GM21447 (cell line): ENCODE data around the gene WDR36.
"Not testable (repeated sequence)": the region's sequence is repeated elsewhere in the genome, so short reads cannot be mapped to it uniquely, and the experiment has no call there.

Experiments
- ATAC-seq: cut with Tn5 transposase; IDR thresholded peaks from one replicate; pipeline ENCODE4 v1.9.1; 2021; ENCODE audit not compliant: unreplicated experiment

WDR36 gene

DNA sequence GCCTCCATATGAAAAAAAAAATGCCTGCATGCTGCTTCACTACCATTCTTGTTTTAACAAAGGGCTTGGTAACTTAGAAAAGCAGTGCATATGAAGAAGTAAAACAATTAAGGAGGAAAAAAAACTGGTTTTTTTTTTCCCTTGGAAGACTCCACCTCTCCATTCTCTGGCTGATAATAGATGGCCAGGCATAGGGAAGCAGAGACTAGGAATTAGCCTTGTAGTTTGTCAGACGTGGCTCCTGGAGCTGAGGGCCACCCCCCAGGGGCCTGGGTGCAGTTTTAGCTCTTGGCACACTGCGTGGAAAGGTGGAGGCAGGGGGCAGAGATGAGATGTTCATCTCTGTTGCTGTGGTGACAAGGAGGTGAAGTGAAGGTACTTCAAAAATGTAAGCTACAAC is 42.7 kb downstream of the WDR36 start:
- no peak for ATAC-seq

DNA sequence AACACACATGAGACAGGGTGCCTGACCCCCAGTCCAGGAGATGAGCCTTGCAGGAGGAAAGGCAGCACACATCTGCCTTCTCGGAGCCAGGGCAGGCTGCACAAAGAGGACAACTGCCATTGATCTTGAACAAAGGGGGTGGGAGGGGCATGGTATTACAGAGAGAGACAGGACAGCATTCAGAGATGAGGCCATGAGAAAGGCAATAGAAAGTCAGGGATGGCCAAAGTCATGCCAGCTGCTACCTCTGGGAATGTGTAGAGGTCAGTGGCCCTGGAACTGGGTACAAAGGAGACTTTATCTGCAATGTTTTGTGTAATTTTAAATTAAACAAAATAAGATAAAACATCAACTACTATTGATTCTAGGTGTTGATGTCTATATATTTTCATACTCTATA is 43.2 kb downstream of the WDR36 start:
- no peak for ATAC-seq

DNA sequence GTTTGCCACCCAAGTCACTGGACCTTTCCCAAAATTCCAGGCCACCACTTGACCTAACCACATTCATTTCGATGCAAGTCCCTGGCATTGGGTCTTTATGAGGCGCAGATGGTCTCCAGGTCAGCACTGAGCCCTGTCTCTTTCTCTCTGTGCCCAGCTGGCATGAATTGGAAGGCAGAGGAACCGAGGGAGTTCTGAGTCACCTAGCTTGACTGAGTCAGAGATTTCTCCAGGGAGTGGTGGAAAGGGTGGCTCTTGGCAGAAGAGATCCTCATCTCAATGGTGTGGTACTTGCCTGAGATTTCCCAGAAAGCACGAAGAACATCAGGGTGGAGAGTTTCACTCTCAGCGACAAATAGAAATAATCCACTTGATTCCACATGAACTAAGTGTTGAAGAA is 43.8 kb downstream of the WDR36 start:
- no peak for ATAC-seq

DNA sequence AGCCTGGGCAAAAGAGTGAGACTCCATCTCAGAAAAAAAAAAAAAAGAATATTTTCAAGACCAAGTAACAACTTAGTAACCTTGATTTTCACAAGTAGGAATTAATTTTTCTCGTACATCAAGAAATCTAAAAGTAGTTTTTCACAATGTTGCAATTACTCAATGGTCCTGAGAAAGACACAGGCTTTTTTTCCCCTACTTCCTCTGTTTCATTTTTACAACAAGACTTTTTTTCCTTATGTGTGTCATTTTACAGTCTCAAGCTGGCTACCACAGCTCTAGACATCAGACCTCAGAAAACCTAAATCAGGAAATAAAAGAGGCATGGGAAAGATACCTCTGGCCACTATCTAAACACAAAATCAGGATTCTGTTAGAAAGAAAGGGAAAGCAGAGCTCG is 45.9 kb downstream of the WDR36 start:
- no peak for ATAC-seq

DNA sequence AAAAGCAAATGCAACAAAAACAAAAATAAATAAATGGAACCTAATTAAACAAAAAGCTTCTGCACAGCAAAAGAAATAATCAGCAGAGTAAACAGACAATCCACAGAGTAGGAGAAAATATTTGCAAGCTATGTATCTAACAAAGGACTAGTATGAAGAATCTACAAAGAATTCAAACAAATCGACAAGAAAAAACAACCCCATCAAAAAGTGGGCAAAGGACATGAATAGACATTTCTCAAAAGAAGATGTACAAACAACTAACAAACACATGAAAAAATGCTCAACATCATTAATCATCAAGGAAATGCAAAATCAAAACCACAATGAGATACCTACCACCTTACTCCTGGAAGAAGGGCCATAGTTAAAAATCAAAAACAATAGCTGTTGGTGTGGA is 49.3 kb downstream of the WDR36 start:
- not testable (repeated sequence) for ATAC-seq

DNA sequence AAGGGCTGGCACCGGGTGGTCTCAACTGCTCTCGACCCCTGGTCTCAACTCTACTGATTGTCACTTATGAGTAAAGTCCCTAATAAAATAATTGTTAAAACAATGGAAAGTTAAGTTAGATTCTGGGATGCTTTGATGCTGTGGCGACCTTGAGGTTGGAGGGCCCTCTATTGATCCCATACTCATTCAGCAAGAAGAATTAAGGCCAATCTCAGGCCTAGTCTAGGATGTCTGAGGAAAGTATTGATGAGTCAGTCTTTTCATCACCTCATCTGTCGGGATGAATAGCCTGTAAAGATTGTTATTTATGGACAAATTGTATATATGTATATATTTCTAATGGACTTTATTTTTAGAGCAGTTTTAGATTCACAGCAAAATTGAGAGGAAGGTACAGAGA is 50.8 kb downstream of the WDR36 start:
- no peak for ATAC-seq

DNA sequence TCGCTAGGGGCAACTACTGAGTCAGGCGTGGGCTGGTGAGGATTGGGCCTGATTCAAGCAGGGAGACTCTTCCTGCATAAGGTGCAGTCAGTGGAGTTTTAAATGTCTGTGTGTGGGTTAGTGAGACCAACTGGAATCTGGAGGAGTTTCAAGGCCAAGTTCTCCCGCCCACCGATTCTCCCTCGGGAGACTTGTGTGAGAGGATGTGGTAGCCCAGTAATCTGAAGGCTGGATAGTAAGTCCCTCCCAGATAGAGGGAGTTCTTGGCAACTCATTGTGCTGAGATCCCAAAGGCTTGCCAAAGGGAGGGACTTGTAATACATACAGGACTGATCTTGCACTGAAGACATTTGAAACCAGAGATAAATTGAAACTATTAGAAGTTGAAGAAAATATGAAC is 51.8 kb downstream of the WDR36 start:
- peak; percentile 32 for ATAC-seq

DNA sequence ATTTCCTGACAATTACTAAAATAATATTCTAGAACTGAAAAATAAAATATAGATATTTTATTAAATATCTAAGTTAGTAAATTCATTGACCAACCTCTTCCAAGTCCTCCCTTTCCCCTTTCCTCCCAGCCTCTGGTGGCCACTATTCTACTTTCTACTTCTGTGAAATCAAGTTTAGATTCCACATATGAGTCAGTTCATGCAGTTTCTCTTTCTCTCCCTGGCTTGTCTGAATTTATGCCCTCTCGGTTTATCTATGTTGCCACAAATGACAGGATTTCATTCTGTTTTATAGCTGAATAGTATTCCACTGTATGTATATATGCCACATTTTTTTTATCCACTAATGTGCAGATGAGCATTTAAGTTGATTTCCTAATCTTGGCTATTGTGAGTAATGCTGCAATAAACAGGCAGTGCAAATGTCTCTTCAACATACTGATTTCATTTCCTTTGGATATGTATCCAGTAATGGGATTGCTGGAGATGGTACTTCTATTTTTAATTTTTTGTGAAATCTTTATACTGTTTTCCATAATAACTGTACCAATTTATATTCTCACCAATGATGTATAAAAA is 52.3 kb downstream of the WDR36 start:
- ATAC-seq = peak; percentile 99

DNA sequence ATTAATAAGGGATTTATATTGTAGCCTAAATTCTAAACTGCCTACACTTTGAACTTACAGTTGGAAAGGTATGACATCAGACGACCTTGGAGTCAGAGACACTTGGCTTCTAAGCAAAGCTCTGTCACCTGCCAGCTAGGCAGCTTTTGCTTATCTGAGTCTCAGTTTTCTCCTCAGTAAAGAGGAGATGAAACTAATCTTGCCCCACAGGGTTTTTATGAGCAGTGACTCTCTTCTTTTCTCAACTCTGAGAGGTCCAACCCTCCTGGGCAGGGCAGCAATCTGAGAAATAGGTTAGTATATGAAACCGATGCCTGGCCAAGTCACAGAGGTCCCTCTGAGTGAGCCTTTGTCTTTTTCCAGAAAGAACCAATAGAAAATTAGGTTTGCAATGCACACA is 53.9 kb downstream of the WDR36 start:
- ATAC-seq = no peak

DNA sequence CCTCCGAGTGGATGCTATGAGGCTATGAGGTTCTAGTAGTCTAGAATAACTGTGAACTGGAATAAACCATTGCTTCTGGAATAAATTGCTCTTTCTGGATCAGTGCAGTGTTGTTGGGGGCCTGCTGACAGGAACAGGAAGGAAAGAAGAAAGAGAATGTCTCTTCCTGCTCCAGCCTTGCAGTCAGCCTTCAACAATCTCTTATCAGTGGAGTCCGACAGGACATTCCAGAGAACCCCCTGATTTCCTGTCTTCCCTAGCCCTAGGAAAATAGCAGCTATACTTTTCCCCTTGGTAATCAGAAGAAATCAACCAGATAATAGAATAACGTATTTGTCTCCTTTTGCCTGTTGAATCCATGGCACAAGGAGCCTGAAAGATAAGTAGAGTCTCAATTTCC is 55.4 kb downstream of the WDR36 start:
- ATAC-seq = no peak

DNA sequence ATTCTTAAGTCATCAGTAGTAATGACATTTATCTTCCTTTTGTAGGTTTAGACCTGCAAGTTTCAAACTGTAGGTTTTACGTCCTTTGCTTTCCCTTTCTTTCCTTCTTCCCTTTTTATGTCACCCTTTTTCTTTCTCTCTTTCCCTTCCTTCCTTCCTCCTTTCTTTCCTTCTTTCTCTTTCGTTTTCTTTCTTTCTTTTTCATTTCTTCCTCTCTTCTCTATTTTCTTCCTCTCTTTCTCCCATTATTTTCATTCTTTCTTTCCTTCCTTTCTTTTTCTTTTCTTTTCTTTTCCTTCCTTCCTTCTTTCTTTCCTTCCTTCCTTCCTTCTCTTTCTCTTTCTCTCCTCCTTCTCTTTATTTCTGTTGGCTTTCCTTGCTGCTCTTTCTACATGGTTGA is 59.9 kb downstream of the WDR36 start:
- ATAC-seq = no peak

DNA sequence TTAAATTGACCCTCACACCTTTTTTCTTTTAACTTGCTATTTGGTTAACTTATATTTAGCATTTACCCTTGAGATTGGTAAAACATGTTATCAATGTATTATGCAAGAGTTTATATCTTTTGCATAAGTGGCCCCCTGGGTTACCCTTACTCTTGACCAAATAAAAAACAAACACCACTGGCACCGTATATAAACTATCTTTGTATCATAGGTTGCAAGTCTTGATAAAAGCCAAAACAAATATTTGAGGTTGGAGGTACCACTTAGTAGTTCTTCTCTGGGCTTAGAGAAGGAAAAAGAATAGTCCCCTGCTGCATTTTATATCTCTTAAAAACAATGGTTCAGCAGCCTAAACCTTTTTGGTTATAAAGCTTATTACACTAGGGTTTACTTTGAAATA is 61.3 kb downstream of the WDR36 start:
- no peak for ATAC-seq

DNA sequence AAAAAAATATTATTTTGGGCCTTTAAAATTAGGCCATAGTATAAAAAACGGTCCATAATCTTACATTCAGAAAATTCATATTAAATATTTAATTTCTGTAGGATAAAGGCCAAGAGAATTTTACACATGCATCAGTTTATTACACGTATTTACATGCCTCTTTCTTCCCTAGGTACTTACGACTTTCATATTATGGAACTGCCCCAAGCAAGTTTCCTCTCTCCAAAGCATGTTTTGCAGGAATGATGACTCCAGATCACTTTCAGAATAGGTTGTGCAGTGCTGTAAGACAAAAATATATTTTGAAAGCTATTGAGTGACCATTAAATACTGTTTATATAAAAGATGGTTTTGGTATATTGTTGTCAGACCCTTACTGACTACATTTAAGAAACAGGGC is 61.8 kb downstream of the WDR36 start:
- no peak for ATAC-seq

DNA sequence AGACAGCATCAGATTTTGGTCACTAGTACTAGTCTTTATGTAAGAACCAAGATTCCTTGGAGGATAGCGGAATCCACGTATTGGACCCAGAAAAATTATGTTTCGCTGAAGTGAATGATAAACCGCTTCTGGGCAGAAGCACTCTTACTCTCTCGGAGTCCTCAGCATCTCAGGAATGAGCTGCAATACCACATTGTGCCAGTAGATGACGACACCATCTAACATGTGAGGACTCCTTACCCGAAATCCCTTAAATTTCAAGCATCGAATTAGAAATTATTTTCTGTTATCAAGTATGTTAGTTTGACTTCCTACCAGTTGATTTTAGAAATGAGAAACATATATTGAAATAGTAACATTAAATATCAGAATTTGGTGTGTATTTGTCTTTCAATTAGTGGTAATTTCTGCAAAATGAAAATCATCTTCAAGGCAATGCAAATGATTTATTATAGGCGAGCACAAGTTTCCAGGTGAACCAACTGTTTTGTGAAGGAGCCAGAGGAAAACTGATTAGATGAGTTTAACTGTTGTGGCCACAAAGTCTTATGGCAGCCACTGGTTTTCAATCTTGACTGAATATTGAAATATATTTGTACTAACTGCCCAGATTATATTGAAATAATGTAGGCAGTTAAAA is 66.1 kb downstream of the WDR36 start:
- no peak for ATAC-seq

DNA sequence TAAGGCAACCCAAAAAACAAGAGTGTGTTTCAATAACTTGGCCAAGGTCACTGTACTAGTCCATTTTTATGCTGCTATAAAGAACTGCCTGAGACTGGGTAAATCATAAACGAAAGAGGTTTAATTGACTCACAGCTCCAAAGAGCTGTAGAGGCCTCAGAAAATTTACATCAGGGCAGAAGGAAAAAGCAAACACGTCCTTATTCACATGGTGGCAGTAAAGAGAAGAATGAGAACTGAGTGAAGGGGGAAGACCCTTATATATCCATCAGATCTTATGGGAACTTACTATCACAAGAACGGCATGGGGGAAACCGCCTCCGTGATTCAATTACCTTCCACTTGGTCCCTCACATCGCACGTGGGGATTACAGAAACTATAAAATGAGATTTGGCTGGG is 67.7 kb downstream of the WDR36 start:
- ATAC-seq = no peak

DNA sequence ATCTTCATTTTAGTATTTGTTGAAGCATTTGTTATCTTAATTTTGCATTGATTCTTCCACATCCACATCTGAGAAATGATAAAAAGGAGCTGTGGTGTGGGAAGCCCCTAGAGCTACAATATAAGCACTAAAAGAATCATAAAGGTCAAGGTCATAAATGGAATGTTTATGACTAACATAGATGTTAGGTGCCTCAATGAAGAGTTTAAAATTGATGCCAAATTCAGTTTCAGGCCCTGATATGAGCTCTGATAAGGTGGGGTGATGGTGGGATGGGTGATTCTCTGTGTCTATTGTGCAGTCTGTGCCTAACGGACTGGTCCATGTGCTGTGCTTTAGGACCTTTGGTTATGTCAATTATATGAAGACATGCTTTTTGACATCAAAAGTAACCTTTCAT is 70.9 kb downstream of the WDR36 start:
- no peak for ATAC-seq

DNA sequence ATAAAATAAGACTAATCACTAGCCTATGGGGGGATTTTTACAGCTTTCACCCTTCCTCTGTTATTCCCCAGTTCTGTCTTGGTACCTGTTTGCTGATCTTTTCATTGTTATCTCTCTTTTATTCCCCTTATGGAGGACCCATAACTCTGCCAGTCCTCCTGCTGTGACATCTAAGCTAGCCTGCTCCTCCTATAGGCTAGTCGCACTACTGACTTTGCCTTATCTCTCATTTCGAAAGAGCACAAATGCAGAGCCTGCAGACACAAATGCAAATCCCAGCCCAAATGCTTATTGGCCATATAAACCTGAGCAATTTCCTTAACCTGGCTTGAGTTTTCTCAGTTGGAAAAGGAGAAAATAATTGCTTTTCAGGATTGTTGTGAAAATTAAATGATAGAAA is 72.9 kb downstream of the WDR36 start:
- ATAC-seq = no peak

DNA sequence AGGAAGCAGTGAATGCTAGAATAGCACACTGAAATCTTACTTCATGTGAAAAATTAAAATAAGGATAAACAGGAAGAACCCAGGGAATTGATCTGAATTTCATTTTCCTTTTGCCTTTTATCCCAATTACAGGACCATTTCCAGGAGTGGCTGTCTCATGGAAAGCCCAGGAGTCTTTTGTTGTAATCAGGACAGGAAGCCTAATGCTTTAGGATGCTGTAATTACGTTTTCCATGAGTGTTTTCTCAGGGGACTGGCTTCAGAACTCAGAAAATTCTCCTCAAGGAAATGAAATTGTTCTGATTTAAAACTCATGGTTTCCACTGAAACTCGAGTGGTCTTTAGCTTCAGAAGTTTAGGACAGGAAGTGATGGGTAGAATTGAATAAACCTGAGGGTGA is 75.4 kb downstream of the WDR36 start:
- no peak for ATAC-seq

DNA sequence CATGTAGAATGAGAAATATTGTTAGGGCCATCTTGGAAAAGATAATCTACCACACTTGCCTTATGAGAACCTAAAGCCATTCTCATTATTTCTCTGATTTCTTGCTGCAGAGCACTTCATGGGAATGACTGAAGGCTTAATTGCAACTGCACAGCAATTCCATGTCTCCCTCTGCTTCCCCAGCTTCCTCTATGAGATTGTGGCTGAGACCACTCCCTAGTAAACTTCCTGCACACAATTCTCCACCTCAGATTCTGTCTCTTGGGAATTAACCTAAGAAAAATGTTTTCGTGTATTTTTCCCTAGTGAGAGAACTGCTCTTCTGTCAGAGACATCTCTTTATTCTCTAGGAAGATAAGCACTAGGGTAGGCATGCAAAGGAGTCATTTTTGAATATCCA is 76.5 kb downstream of the WDR36 start:
- ATAC-seq = no peak

DNA sequence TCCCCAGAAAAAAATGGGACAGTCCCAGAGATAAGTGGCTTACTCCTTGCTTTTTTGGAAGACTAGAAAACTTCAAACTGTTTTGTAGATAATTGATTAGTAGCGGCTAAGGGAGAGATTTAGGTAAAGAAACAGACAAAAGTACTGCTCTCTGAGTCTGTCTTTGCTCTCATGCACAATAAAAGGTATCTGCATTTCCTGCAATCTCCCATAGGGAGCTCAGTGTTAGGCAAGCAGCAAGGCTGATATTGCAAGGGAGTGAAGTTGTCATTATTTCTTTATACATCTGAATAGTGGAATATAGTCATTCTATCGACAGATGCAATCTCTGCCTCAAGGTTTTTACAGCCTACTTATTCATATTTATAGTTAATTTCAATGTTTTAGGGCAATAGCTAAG is 77.1 kb downstream of the WDR36 start:
- no peak for ATAC-seq

DNA sequence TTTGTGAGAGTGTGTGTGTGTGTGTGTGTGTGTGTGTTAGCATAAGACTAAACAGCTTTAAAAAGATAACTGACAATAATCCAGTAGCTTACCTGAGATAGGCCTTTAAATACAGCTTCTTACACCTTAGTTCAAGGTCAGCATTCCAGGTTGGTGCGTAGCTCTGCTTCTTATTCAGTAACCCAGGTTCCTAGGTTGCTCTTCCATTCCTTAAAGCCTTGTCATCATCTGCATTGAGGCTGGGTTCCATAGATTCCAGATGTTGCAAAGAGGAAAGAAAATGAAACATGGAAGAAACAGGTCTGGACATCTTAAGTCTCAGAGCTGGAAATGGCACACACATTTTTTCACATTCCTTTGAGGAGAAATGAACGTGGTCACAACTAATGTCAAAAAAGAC is 78.1 kb downstream of the WDR36 start:
- no peak for ATAC-seq

DNA sequence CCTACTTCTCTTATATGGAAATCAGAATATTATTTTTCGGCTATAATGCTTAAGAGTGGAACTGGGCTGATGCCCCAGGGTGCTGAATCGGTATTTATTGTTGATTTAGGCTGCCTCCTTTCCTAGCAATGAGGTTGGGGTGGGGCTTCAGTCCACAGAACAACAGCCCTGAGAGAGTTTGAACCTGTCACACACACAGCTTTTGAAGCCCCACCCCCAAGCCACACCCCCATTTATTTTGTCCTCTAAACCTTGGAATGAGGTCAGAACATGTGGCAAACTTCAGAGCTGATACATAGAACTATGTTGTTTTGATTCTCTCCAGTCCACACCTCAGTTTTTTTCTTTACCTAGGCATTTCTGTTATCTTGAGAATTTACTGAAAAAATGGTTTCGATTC is 80.4 kb downstream of the WDR36 start:
- ATAC-seq = no peak

DNA sequence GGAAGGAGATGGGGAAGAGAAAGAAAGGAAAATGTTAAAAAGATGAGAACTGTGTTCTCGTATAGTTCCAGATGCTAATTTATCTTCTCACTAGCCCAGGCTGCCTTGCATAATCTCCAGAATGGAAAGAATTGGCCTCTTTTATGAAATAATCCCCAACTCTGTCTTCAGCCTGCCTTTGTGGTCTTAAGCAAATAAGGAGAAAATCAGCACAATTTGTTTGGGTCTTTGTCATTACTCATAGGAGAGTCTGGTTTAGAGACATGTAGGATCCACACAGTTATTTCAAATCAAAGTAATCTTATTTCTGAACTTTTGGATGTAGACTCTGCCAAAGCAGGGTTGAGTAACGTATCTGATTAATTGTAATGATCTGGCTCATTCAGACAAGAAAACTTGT is 81.3 kb downstream of the WDR36 start:
- no peak for ATAC-seq
